ENCODE measurements around the gene EPAS1. TPM values are rescaled to one million over a fixed set of nuclear protein-coding genes. Genes with fewer than 3 reads are reported as not detected.

EPAS1 gene
- total RNA-seq, 4 donors from 2014 or later: 35.0 to 465 (median 202) TPM

- intact Hi-C loops (cut with DNase I; ENCODE audit: low total_unique reads): loop anchor here (10.0 kb wide), 1 partner anchor 59 kb away; the partner anchor contains the start of gene EPAS1
- Histone ChIP-seq H3K9me3 (no peaks in the 10 kb centered on the region), H3K4me3 (no peak overlapping the region), H3K4me1 (no peaks in the 10 kb centered on the region), H3K36me3 (no peaks in the 10 kb centered on the region), H3K27ac (peak overlapping the region in 1 of 2 donors; percentile 76), H3K27me3 (no peaks in the 10 kb centered on the region)
- DNase-seq: no peak
- TF ChIP-seq CTCF (IDR thresholded peaks at IDR 0.05): no peak
- TF ChIP-seq POLR2A (IDR thresholded peaks at IDR 0.05): no peak
These were observed 56.3 kb downstream of the EPAS1 start for GRCh38 chr2:46353509-46353908.

- no peak for DNase-seq
- intact Hi-C loops (cut with DNase I; ENCODE audit: low total_unique reads): loop anchor here (10.0 kb wide), 1 partner anchor 61 kb away; the partner anchor contains the start of gene EPAS1
- H3K36me3 ChIP-seq: no peaks in the 10 kb centered on the region
- no peak overlapping the region for H3K27ac ChIP-seq
- H3K27me3 ChIP-seq: no peaks in the 10 kb centered on the region
- H3K9me3 ChIP-seq: no peaks in the 10 kb centered on the region
- no peak overlapping the region for H3K4me3 ChIP-seq
- TF ChIP-seq CTCF (IDR thresholded peaks at IDR 0.05) (no peak), POLR2A (IDR thresholded peaks at IDR 0.05) (no peak)
- no peaks in the 10 kb centered on the region for H3K4me1 ChIP-seq
These were observed 58.5 kb downstream of the EPAS1 start for GRCh38 chr2:46355756-46356155.

- no peaks in the 10 kb centered on the region for H3K4me1 ChIP-seq
- H3K4me3 ChIP-seq: no peak overlapping the region
- no peaks in the 10 kb centered on the region for H3K27me3 ChIP-seq
- H3K27ac ChIP-seq: no peak overlapping the region
- no peak for DNase-seq
- no peaks in the 10 kb centered on the region for H3K36me3 ChIP-seq
- TF ChIP-seq CTCF (IDR thresholded peaks at IDR 0.05) (no peak), POLR2A (IDR thresholded peaks at IDR 0.05) (no peak)
- intact Hi-C loops (cut with DNase I; ENCODE audit: low total_unique reads): loop anchor here (10.0 kb wide), 1 partner anchor 62 kb away; the partner anchor contains the start of gene EPAS1
- H3K9me3 ChIP-seq: no peaks in the 10 kb centered on the region
These were observed 59.8 kb downstream of the EPAS1 start for GRCh38 chr2:46356991-46357390.

GRCh38 chr2:46358713-46359112 is 61.5 kb downstream of the EPAS1 start:
- no peak overlapping the region for H3K27ac ChIP-seq
- no peaks in the 10 kb centered on the region for H3K36me3 ChIP-seq
- H3K4me1 ChIP-seq: no peaks in the 10 kb centered on the region
- H3K27me3 ChIP-seq: no peaks in the 10 kb centered on the region
- intact Hi-C loops (cut with DNase I; ENCODE audit: low total_unique reads): loop anchor here (10.0 kb wide), 1 partner anchor 64 kb away; the partner anchor contains the start of gene EPAS1
- no peak for TF ChIP-seq POLR2A (IDR thresholded peaks at IDR 0.05)
- no peak for TF ChIP-seq CTCF (IDR thresholded peaks at IDR 0.05)
- no peak for DNase-seq
- H3K4me3 ChIP-seq: no peak overlapping the region
- H3K9me3 ChIP-seq: no peaks in the 10 kb centered on the region

GRCh38 chr2:46360303-46360702 is 63.1 kb downstream of the EPAS1 start:
- DNase-seq: no peak
- TF ChIP-seq CTCF (IDR thresholded peaks at IDR 0.05) (no peak), POLR2A (IDR thresholded peaks at IDR 0.05) (no peak)
- Histone ChIP-seq H3K9me3 (no peaks in the 10 kb centered on the region), H3K27me3 (no peaks in the 10 kb centered on the region), H3K36me3 (no peaks in the 10 kb centered on the region), H3K4me1 (no peaks in the 10 kb centered on the region), H3K4me3 (no peak overlapping the region), H3K27ac (no peak overlapping the region)
- intact Hi-C loops (cut with DNase I; ENCODE audit: low total_unique reads): no loop called here

Measured in uterus (tissue), 4 donors.